GM12891 (cell line): ENCODE results near the gene SEL1L.
"Not testable (repeated sequence)": the region's sequence is repeated elsewhere in the genome, so short reads cannot be mapped to it uniquely, and the experiment has no call there.

ENCODE experiments used
- DNase-seq: peaks from one replicate; pipeline ENCODE4 v3.0.0; 2011; ENCODE audit warnings: low spot score; ENCODE audit not compliant: insufficient read length
- FAIRE-seq: peaks from 2 replicates; lab custom pipeline; 2011; peaks lifted over from hg19 to GRCh38; lab: Jason Lieb, UNC
- PAX5 ChIP-seq: IDR thresholded peaks from 2 replicates; pipeline ENCODE4 v1.6.1; 2011; ENCODE audit warnings: low read length, moderate library complexity, mild to moderate bottlenecking; ENCODE audit not compliant: insufficient read depth, severe bottlenecking
- POLR2A ChIP-seq: IDR thresholded peaks from 2 replicates; pipeline ENCODE4 v1.6.1; 2011; ENCODE audit warnings: low read depth, low read length, control low read depth
- POLR2AphosphoS5 ChIP-seq: IDR thresholded peaks from 2 replicates; pipeline ENCODE4 v1.6.1; 2011; ENCODE audit warnings: low read depth, low read length, control low read depth
- POU2F2 ChIP-seq: IDR thresholded peaks from 2 replicates; pipeline ENCODE4 v1.6.1; 2011; ENCODE audit warnings: low read depth, mild to moderate bottlenecking, control low read depth, low read length, moderate library complexity
- SPI1 ChIP-seq: IDR thresholded peaks from 2 replicates; pipeline ENCODE4 v1.6.1; 2011; ENCODE audit warnings: low read depth, low read length, control low read depth
- TAF1 ChIP-seq: IDR thresholded peaks from 2 replicates; pipeline ENCODE4 v1.6.1; 2011; ENCODE audit warnings: low read depth, low read length, control low read depth

The SEL1L gene

DNA sequence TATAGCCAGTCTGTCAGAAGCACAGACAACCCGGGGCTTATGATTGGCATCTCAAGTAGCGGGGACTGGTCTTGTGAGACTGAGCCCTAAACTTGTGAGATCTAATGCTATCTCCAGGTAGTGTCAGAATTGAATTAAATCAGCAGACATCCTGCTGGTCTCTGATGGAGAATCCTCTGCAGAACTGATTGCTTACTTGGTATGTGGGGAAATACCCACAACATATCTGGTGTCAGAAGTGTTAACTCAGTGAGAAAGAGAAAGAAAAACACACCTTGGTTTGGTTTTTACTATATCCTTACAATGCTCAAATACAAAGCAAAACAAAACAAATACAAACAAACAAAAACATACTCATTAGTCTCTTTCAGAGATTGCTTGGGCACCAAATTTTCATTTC is 10.0 kb downstream of the SEL1L start:
- peak; percentile 55 for FAIRE-seq

DNA sequence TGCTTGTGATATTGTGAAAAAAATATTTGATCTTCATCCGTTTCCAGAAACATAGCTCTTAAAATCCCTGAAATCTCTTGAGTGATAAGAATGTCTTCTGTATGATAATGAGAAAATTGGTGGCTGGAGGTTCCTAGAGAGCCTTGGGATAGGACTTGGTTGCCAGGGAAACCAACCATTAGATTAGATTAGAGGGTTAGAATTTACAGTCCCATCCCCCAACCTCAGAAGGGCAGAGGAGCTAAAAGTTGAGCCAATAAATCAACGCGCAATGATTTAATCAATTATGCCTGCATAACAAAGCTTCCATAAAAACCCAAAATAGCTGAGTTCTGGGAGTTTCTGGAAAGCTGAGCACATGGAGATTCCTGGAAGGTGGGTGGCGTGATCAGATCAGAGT is 10.6 kb downstream of the SEL1L start:
- no peak for FAIRE-seq
- no peak for TF ChIP-seq POLR2A
- no peak for TF ChIP-seq TAF1
- no peak for TF ChIP-seq POU2F2
- no peak for TF ChIP-seq PAX5
- TF ChIP-seq SPI1: no peak
- no peak for TF ChIP-seq POLR2AphosphoS5
- no peak for DNase-seq

More for the DNA sequence above, 10.0 kb downstream of the SEL1L start:
- TF ChIP-seq TAF1 (no peak), POLR2AphosphoS5 (no peak), PAX5 (no peak), POU2F2 (no peak), POLR2A (no peak), SPI1 (no peak)
- DNase-seq: no peak

DNA sequence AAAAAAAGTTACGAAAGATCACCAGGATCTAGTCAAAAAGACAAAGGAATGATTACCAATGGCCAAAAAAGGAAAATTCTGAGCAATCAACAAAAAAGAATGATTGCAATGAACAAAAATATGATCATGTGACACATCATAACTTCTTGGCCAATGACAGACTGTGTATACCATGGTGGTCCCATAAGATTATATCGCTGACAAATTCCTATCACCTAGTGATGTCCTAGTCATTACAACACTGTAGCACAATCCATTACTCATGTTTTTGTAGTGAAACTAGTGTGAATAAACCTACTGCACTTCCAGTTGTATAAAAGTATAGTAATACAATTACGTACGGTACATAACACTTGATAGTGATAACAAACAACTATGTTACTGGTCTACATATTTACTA is 12.3 kb downstream of the SEL1L start:
- TF ChIP-seq SPI1 (no peak), TAF1 (no peak), PAX5 (no peak), POU2F2 (no peak), POLR2A (no peak), POLR2AphosphoS5 (no peak)
- FAIRE-seq (no peak), DNase-seq (no peak)

DNA sequence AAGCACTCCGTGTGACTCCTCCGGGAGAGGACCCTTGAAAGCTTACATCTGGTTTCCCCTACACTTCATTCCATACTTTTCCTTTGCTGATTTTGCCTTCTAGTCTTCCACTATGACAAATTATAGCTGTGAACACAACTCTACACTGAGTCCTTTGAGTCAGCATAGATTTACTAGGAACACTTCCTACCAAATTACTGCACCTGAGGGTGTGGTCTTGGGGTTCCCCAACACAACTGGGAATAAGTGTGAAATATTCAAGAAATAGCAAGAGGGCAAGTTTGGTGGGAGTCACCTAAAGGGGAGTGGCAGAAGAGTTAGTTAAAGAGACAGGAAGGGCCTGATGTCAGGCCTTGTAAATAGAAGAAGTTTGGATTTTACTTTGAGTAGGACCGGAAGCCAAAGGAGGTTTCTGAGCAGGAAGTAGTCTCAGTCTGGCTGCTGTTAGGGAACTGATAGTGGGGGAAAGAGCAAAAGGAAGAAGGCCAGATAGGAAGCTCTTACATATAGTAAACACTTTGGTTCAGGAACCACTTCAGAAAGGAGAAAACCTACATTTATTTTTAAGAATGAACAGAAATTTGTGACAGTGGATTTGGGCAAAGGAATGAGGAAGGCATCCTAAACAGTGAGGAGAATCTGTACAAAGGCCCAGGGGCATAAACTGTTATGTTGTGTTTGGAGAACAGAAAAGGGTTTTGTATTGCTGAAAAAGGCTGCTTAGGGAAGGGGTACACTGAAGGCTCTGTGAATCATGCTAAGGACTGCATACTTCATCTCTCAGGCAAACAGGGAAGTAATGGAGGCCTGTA is 14.2 kb downstream of the SEL1L start:
- TF ChIP-seq TAF1 (no peak), POU2F2 (no peak), POLR2A (no peak), SPI1 (peak; percentile 4; the same call in 1 of the 2 replicates), POLR2AphosphoS5 (no peak)
- FAIRE-seq (peak; percentile 16), DNase-seq (no peak)

DNA sequence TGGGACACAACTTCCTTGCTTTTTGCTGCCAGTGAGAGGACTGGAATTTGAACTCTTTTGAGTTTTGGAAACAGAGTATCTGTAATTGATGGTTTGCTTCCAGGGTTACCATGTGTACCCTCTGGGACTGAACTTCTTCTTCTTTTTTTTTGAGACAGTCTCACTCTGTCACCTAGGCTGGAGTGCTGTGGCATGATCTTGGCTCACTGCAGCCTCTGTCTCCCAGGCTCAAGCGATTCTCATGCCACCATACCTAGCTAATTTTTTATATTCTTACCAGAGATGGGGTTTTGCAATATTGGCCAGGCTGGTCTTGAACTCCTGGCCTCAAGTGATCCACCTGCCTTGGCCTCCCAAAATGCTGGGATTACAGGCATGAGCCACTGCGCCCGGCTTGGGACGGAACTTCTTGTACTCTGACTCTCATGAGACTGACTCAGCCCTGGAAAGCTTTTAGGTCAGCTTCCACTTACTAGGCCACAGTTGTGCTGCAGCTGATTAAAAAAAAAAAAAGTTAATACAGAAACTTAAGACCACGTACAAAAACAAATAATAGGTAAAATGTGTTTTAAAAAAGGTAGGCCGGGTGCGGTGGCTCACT is 15.8 kb downstream of the SEL1L start:
- FAIRE-seq: no peak
- no peak for DNase-seq
- no peak for TF ChIP-seq POLR2AphosphoS5
- no peak for TF ChIP-seq TAF1
- no peak for TF ChIP-seq PAX5
- no peak for TF ChIP-seq SPI1
- no peak for TF ChIP-seq POLR2A
- TF ChIP-seq POU2F2: no peak

DNA sequence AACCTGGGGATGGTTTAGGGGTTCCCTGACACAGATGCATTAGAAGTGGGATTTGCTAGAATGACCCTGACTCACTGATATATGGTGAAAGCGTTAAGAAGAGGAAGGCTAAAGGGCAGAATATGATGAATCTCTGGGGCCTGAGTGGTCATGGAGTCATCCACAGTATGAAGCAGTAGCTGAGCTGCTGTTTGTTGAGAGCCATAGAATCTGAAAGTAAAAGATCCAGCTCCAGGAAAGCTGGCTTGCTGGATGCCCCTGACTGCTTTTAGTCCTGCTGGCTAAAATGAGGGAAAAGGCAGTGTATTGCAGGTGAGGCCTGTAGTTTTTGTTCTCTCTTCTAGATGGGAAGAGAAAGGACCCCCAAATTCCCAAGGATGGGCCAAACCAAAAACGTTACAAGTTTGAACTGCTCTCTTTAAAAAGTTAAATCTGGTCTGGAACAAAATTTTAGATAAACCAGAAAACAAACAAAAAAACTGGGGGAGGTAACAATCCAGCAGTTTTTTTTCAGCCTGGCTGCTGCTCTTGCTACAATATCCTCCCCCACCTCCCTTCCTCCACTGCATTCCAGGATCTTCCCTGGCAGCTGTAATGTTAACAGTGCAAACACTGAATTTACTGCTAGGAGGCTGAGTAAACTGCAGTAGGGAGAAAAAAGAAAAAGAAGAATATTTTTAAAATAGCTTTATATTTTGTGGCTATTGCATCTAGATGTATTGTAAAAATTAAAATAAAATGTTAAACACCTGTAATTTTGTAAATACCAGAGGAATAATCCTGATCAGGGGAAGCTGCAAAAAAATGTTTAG is 16.5 kb downstream of the SEL1L start:
- DNase-seq (no peak), FAIRE-seq (no peak)
- TF ChIP-seq POLR2A: no peak
- no peak for TF ChIP-seq SPI1
- TF ChIP-seq POLR2AphosphoS5: no peak
- no peak for TF ChIP-seq POU2F2
- no peak for TF ChIP-seq TAF1
- no peak for TF ChIP-seq PAX5

DNA sequence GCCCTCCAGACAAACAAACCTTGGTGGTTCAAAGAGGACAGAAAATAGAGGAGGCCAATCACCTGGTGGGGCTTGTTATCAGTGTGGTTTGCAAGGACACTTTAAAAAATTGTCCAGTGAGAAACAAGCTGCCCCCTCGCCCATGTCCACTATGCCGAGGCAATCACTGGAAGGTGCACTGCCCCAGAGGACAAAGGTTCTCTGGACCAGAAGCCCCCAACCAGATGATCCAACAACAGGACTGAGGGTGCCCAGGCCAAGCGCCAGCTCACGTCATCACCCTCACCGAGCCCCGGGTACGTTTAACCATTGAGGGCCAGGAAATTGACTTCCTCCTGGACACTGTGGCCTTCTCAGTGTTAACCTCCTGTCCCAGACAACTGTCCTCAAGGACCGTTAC is 17.7 kb downstream of the SEL1L start:
- not testable (repeated sequence) for FAIRE-seq, DNase-seq

DNA sequence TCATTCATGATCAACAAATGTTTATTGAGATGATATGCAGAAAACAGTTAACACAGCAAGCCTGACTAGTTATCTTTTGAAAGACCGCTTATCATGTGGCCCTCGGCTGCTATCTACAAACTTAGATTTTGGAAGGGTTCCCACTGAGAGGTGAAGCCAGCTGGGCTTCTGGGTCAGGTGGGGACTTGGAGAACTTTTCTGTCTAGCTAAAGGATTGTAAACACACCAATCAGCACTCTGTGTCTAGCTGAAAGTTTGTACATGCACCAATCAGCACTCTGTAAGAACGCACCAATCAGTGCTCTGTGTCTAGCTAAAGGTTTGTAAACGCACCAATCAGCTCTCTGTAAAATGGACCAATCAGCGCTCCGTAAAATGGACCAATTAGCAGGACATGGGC is 20.8 kb downstream of the SEL1L start:
- not testable (repeated sequence) for FAIRE-seq

DNA sequence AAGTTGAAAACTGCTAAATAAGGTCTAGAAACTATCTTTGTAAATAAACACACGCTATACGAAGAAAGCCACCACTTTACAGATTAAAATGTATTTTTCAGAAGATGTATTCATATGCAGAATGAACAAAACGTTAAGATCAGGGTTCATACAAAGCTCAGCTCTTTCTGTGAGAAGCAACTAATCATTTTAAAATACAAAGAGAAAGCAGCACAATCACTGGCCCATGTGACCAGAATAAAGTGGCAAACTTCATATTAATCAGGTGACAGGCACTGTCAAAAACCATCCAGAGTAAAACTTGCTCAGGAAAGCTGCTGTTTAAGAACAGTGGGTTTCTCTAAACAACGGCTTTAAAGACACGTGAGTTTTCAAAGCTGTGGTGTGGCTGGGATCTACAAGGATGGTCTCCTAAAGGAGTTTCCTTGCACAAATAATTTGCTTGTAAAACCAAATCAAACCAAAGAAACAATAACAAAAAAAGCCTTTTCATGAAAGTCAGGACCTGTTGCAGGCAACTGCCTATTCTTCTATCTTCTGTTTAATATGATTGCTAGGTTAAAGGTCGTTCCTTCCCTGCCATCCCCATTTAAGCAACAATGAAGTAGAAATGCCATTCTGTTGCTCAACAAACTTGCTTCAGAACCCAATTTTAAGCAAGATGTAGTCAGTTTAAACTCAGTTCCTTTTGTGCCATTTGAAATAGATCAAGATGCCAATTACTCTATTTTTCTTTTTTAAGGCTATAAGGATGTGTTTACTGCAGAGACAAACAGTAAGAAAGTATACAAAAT is 22.3 kb downstream of the SEL1L start:
- DNase-seq (no peak), FAIRE-seq (no peak)
- TF ChIP-seq PAX5: no peak
- TF ChIP-seq POLR2A: no peak
- no peak for TF ChIP-seq POLR2AphosphoS5
- no peak for TF ChIP-seq POU2F2
- TF ChIP-seq TAF1: no peak
- no peak for TF ChIP-seq SPI1

More for the DNA sequence above, 20.8 kb downstream of the SEL1L start:
- not testable (repeated sequence) for DNase-seq
